Activated naive CD8-positive, alpha-beta T cell treated with anti-CD3 and anti-CD28 coated beads for 36 hours (primary cell): ENCODE measurements around the gene MYH14. TPM values are rescaled to one million over a fixed set of nuclear protein-coding genes. Genes with fewer than 3 reads are reported as not detected.

Experiments
- DNase-seq: peaks from one replicate; pipeline ENCODE4 v3.0.0; 2021
- H3K27ac Mint-ChIP-seq: one replicate; pipeline ENCODE4 v1.8.0; 2022; ENCODE audit warnings: mild to moderate bottlenecking, moderate library complexity, mixed read lengths
- H3K27me3 Mint-ChIP-seq: one replicate; pipeline ENCODE4 v1.8.0; 2022; ENCODE audit warnings: mild to moderate bottlenecking, mixed read lengths
- H3K36me3 Mint-ChIP-seq: one replicate; pipeline ENCODE4 v1.8.0; 2021; ENCODE audit warnings: mild to moderate bottlenecking, mixed read lengths
- H3K4me1 Mint-ChIP-seq: one replicate; pipeline ENCODE4 v1.8.0; 2021; ENCODE audit warnings: mixed read lengths
- H3K4me3 Mint-ChIP-seq: one replicate; pipeline ENCODE4 v1.8.0; 2022; ENCODE audit warnings: mild to moderate bottlenecking, moderate library complexity, mixed read lengths
- H3K9me3 Mint-ChIP-seq: one replicate; pipeline ENCODE4 v1.8.0; 2022; ENCODE audit warnings: mixed read lengths
- total RNA-seq, 2 experiments: library from RNA; stranded (reverse); gene quantifications; one replicate each; pipeline ENCODE4 v1.2.3, GENCODE V29; 2021

Gene MYH14
- total RNA-seq, 2 experiments from 2014 or later: not detected

GRCh38 chr19:50275577-50276368, 72.4 kb downstream of the MYH14 start:
- Mint-ChIP-seq H3K4me3 (no peak overlapping the region), H3K36me3 (no peaks in the 10 kb centered on the region), H3K4me1 (no peaks in the 10 kb centered on the region), H3K9me3 (no peaks in the 10 kb centered on the region), H3K27me3 (peaks cover 19% of the 10 kb centered on the region), H3K27ac (no peak overlapping the region)
- DNase-seq: no peak

GRCh38 chr19:50276370-50277063, 73.1 kb downstream of the MYH14 start:
- Mint-ChIP-seq H3K27ac (no peak overlapping the region), H3K4me3 (no peak overlapping the region), H3K9me3 (no peaks in the 10 kb centered on the region), H3K27me3 (peaks cover 14% of the 10 kb centered on the region), H3K4me1 (no peaks in the 10 kb centered on the region), H3K36me3 (no peaks in the 10 kb centered on the region)
- DNase-seq: no peak

- Mint-ChIP-seq H3K4me1 (no peaks in the 10 kb centered on the region), H3K27ac (no peak overlapping the region), H3K4me3 (no peak overlapping the region), H3K27me3 (peaks cover 7% of the 10 kb centered on the region), H3K9me3 (no peaks in the 10 kb centered on the region), H3K36me3 (no peaks in the 10 kb centered on the region)
- DNase-seq: no peak
These were observed 74.7 kb downstream of the MYH14 start for GRCh38 chr19:50277966-50278580.

DNA sequence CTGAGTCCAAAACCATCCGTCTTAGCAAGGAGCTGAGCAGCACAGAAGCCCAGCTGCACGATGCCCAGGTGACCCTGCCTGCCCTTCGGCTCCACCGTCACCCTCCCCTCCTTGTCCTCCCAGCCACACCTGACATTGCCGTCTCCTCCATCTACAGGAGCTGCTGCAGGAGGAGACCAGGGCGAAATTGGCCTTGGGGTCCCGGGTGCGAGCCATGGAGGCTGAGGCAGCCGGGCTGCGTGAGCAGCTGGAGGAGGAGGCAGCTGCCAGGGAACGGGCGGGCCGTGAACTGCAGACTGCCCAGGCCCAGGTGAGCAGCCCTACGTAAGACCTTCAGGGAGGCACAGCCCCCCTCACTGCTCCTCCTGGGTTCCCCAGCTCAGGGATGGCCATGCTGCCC, 76.7 kb downstream of the MYH14 start:
- no peak for DNase-seq
- Mint-ChIP-seq H3K4me3 (no peak overlapping the region), H3K9me3 (peaks cover under 1% of the 10 kb centered on the region), H3K27me3 (peaks cover 9% of the 10 kb centered on the region), H3K36me3 (no peaks in the 10 kb centered on the region), H3K4me1 (no peaks in the 10 kb centered on the region), H3K27ac (no peak overlapping the region)

GRCh38 chr19:50280983-50281382, 77.6 kb downstream of the MYH14 start:
- H3K27ac Mint-ChIP-seq: no peak overlapping the region
- H3K9me3 Mint-ChIP-seq: peaks cover 6% of the 10 kb centered on the region
- no peak overlapping the region for H3K4me3 Mint-ChIP-seq
- no peak for DNase-seq
- peaks cover 14% of the 10 kb centered on the region for H3K27me3 Mint-ChIP-seq
- H3K4me1 Mint-ChIP-seq: no peaks in the 10 kb centered on the region
- H3K36me3 Mint-ChIP-seq: no peaks in the 10 kb centered on the region

- Mint-ChIP-seq H3K36me3 (no peaks in the 10 kb centered on the region), H3K4me3 (no peak overlapping the region), H3K27me3 (peaks cover 14% of the 10 kb centered on the region), H3K4me1 (no peaks in the 10 kb centered on the region), H3K9me3 (peaks cover 6% of the 10 kb centered on the region), H3K27ac (no peak overlapping the region)
- DNase-seq: no peak
These were observed 78.1 kb downstream of the MYH14 start for GRCh38 chr19:50281491-50281890.

GRCh38 chr19:50285833-50286232, 82.4 kb downstream of the MYH14 start:
- H3K36me3 Mint-ChIP-seq: no peaks in the 10 kb centered on the region
- H3K27ac Mint-ChIP-seq: no peak overlapping the region
- H3K4me1 Mint-ChIP-seq: no peaks in the 10 kb centered on the region
- peaks cover 6% of the 10 kb centered on the region for H3K9me3 Mint-ChIP-seq
- no peak overlapping the region for H3K4me3 Mint-ChIP-seq
- DNase-seq: no peak
- peaks cover 36% of the 10 kb centered on the region for H3K27me3 Mint-ChIP-seq

- no peak overlapping the region for H3K4me3 Mint-ChIP-seq
- H3K4me1 Mint-ChIP-seq: no peaks in the 10 kb centered on the region
- no peak overlapping the region for H3K27ac Mint-ChIP-seq
- peaks cover 42% of the 10 kb centered on the region for H3K27me3 Mint-ChIP-seq
- DNase-seq: no peak
- H3K36me3 Mint-ChIP-seq: no peaks in the 10 kb centered on the region
- peaks cover 6% of the 10 kb centered on the region for H3K9me3 Mint-ChIP-seq
These were observed 83.0 kb downstream of the MYH14 start for GRCh38 chr19:50286443-50286842.

- Mint-ChIP-seq H3K9me3 (peaks cover 6% of the 10 kb centered on the region), H3K4me1 (no peaks in the 10 kb centered on the region), H3K27ac (no peak overlapping the region), H3K36me3 (no peaks in the 10 kb centered on the region), H3K4me3 (no peak overlapping the region), H3K27me3 (peaks cover 51% of the 10 kb centered on the region)
- DNase-seq: no peak
These were observed 83.9 kb downstream of the MYH14 start for GRCh38 chr19:50287331-50287730.

DNA sequence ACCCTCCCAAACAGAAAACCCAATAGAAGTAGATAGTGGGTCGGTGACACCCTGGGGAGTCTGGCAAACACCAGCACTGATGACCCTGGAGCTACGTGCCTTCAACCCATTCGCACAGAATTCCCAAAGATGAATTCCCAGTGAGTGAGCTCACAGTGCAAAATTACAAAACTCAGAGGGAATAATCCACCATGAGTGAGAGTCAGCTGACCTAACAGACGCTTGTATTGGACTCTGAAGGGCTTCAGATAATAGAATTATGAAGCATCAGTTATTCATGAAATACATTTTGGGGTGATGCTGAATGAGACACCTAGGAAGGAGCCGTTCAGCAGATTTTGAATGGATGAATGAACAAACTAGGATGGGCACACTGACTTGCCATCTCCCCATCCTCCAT, 85.5 kb downstream of the MYH14 start:
- peaks cover 65% of the 10 kb centered on the region for H3K27me3 Mint-ChIP-seq
- no peaks in the 10 kb centered on the region for H3K4me1 Mint-ChIP-seq
- peaks cover 6% of the 10 kb centered on the region for H3K9me3 Mint-ChIP-seq
- DNase-seq: no peak
- no peaks in the 10 kb centered on the region for H3K36me3 Mint-ChIP-seq
- no peak overlapping the region for H3K27ac Mint-ChIP-seq
- no peak overlapping the region for H3K4me3 Mint-ChIP-seq

DNA sequence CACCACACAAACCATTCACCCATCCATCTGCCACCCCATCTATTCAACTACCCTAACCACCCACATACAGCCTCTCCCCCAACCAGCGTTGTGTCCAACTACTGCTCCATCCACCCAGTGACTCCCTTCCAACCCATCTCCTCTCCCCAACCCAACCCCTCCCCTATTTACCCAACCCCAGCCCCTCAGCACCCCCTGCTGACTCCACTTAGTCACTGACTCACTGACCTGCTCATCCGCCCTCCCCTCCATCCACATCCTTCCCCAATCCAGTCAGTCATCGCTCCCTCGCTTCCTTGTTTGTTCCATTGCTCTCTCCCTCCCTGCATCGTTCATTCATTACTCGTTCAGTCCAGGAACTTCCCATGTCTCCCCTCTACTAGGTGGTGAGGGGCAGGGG, 86.6 kb downstream of the MYH14 start:
- Mint-ChIP-seq H3K27me3 (peaks cover 65% of the 10 kb centered on the region), H3K9me3 (peaks cover 6% of the 10 kb centered on the region), H3K4me1 (no peaks in the 10 kb centered on the region), H3K27ac (no peak overlapping the region), H3K36me3 (no peaks in the 10 kb centered on the region), H3K4me3 (no peak overlapping the region)
- DNase-seq: no peak

GRCh38 chr19:50290775-50291174, 87.4 kb downstream of the MYH14 start:
- Mint-ChIP-seq H3K36me3 (no peaks in the 10 kb centered on the region), H3K27ac (no peak overlapping the region), H3K4me1 (no peaks in the 10 kb centered on the region), H3K9me3 (peaks cover 2% of the 10 kb centered on the region), H3K27me3 (peaks cover 60% of the 10 kb centered on the region), H3K4me3 (no peak overlapping the region)
- DNase-seq: no peak

DNA sequence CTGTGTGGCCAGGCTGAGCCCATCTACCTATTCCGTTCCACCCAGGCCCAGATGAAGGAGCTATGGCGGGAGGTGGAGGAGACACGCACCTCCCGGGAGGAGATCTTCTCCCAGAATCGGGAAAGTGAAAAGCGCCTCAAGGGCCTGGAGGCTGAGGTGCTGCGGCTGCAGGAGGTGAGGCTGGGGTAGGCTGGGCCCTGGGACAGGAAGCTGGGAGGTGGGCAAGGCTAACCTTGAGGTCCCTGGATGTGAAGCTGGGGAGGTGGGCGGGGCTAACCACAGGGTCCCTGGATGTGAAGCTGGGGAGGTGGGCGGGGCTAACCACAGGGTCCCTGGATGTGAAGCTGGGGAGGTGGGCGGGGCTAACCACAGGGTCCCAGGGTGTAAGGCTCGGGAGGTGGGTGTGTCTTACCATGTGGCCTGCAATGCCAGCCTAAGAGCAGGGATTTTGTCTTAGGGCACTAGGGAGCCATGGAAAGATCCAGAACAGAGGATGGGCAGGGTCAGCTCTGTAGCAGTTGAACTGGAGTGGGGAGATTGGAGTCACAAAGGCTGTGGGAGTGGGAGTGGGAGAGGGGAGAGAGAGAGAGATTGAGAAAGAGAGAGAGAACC, 88.9 kb downstream of the MYH14 start:
- H3K36me3 Mint-ChIP-seq: no peaks in the 10 kb centered on the region
- DNase-seq: no peak

GRCh38 chr19:50293263-50294004, 90.0 kb downstream of the MYH14 start:
- no peak for DNase-seq
- H3K27ac Mint-ChIP-seq: no peak overlapping the region
- no peaks in the 10 kb centered on the region for H3K36me3 Mint-ChIP-seq
- no peak overlapping the region for H3K4me3 Mint-ChIP-seq
- peaks cover 48% of the 10 kb centered on the region for H3K27me3 Mint-ChIP-seq
- H3K9me3 Mint-ChIP-seq: no peaks in the 10 kb centered on the region
- H3K4me1 Mint-ChIP-seq: no peaks in the 10 kb centered on the region

More for the DNA sequence above, 88.9 kb downstream of the MYH14 start:
- Mint-ChIP-seq H3K4me1 (no peaks in the 10 kb centered on the region), H3K27me3 (peaks cover 59% of the 10 kb centered on the region), H3K9me3 (no peaks in the 10 kb centered on the region), H3K4me3 (no peak overlapping the region), H3K27ac (no peak overlapping the region)

GRCh38 chr19:50300051-50300450, 96.6 kb downstream of the MYH14 start:
- H3K4me1 Mint-ChIP-seq: no peaks in the 10 kb centered on the region
- H3K36me3 Mint-ChIP-seq: no peaks in the 10 kb centered on the region

More at GRCh38 chr19:50300051-50300450, 96.6 kb downstream of the MYH14 start:
- no peak overlapping the region for H3K27ac Mint-ChIP-seq
- DNase-seq: no peak
- no peaks in the 10 kb centered on the region for H3K9me3 Mint-ChIP-seq
- peaks cover 25% of the 10 kb centered on the region for H3K27me3 Mint-ChIP-seq
- no peak overlapping the region for H3K4me3 Mint-ChIP-seq
